ENCODE measurements around the gene GRB7. TPM values are rescaled to one million over a fixed set of nuclear protein-coding genes. Genes with fewer than 3 reads are reported as not detected.

Gene GRB7
- total and polyA plus RNA-seq, 10 of the 15 experiments (the other 5 are each of a cell fraction or from before 2014, with no cell fraction given), result 0.05 to 0.34 (median 0.19) TPM; not detected in 4

GRCh38 chr17:39755554-39756379 lies 18.0 kb downstream of the GRB7 start (continued):
- TF ChIP-seq STAT1 (conservative IDR thresholded peaks at IDR 0.05) (no peak), ZSCAN29 (IDR thresholded peaks at IDR 0.05) (peak; percentile 64; the same call in 1 of the 2 replicates), SUZ12 (IDR thresholded peaks at IDR 0.05; ENCODE audit: unreplicated experiment) (no peak), CHD1 (IDR thresholded peaks at IDR 0.05; ENCODE audit: low read depth, low read length) (no peak), ZNF24 (IDR thresholded peaks at IDR 0.05) (no peak), SMARCA5 (IDR thresholded peaks at IDR 0.05) (no peak), PAX5 (IDR thresholded peaks at IDR 0.05; ENCODE audit: borderline replicate concordance, low read depth, low read length) (peak; percentile 91; the same call in 1 of the 2 replicates), GABPA (IDR thresholded peaks at IDR 0.05; ENCODE audit: low read depth) (no peak), HDAC6 (IDR thresholded peaks at IDR 0.05; ENCODE audit: unreplicated experiment) (no peak), SMAD5 (IDR thresholded peaks at IDR 0.05; ENCODE audit: low read depth) (no peak), ZBED1 (IDR thresholded peaks at IDR 0.05; ENCODE audit: borderline replicate concordance) (peak; percentile 67; the same call in 1 of the 2 replicates), FOXK2 (IDR thresholded peaks at IDR 0.05) (no peak), RB1 (IDR thresholded peaks at IDR 0.05; ENCODE audit: borderline replicate concordance) (no peak), SUPT20H (IDR thresholded peaks at IDR 0.05; ENCODE audit: borderline replicate concordance, control insufficient read depth, low read depth, low read length) (no peak), POU2F2 (IDR thresholded peaks at IDR 0.05; ENCODE audit: borderline replicate concordance, low read depth, low read length) (peak; percentile 96; the same call in 2 of the 3 replicates)
- TF ChIP-seq, protein P1, sequence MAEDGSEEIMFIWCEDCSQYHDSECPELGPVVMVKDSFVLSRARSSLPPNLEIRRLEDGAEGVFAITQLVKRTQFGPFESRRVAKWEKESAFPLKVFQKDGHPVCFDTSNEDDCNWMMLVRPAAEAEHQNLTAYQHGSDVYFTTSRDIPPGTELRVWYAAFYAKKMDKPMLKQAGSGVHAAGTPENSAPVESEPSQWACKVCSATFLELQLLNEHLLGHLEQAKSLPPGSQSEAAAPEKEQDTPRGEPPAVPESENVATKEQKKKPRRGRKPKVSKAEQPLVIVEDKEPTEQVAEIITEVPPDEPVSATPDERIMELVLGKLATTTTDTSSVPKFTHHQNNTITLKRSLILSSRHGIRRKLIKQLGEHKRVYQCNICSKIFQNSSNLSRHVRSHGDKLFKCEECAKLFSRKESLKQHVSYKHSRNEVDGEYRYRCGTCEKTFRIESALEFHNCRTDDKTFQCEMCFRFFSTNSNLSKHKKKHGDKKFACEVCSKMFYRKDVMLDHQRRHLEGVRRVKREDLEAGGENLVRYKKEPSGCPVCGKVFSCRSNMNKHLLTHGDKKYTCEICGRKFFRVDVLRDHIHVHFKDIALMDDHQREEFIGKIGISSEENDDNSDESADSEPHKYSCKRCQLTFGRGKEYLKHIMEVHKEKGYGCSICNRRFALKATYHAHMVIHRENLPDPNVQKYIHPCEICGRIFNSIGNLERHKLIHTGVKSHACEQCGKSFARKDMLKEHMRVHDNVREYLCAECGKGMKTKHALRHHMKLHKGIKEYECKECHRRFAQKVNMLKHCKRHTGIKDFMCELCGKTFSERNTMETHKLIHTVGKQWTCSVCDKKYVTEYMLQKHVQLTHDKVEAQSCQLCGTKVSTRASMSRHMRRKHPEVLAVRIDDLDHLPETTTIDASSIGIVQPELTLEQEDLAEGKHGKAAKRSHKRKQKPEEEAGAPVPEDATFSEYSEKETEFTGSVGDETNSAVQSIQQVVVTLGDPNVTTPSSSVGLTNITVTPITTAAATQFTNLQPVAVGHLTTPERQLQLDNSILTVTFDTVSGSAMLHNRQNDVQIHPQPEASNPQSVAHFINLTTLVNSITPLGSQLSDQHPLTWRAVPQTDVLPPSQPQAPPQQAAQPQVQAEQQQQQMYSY (CRISPR knock-in tag; IDR thresholded peaks at IDR 0.05), result no peak
- TF ChIP-seq, protein P2, sequence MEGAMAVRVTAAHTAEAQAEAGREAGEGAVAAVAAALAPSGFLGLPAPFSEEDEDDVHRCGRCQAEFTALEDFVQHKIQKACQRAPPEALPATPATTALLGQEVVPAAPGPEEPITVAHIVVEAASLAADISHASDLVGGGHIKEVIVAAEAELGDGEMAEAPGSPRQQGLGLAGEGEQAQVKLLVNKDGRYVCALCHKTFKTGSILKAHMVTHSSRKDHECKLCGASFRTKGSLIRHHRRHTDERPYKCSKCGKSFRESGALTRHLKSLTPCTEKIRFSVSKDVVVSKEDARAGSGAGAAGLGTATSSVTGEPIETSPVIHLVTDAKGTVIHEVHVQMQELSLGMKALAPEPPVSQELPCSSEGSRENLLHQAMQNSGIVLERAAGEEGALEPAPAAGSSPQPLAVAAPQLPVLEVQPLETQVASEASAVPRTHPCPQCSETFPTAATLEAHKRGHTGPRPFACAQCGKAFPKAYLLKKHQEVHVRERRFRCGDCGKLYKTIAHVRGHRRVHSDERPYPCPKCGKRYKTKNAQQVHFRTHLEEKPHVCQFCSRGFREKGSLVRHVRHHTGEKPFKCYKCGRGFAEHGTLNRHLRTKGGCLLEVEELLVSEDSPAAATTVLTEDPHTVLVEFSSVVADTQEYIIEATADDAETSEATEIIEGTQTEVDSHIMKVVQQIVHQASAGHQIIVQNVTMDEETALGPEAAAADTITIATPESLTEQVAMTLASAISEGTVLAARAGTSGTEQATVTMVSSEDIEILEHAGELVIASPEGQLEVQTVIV (IDR thresholded peaks at IDR 0.05; ENCODE audit: borderline replicate concordance, partially characterized antibody), result no peak
- TF ChIP-seq, protein P3, sequence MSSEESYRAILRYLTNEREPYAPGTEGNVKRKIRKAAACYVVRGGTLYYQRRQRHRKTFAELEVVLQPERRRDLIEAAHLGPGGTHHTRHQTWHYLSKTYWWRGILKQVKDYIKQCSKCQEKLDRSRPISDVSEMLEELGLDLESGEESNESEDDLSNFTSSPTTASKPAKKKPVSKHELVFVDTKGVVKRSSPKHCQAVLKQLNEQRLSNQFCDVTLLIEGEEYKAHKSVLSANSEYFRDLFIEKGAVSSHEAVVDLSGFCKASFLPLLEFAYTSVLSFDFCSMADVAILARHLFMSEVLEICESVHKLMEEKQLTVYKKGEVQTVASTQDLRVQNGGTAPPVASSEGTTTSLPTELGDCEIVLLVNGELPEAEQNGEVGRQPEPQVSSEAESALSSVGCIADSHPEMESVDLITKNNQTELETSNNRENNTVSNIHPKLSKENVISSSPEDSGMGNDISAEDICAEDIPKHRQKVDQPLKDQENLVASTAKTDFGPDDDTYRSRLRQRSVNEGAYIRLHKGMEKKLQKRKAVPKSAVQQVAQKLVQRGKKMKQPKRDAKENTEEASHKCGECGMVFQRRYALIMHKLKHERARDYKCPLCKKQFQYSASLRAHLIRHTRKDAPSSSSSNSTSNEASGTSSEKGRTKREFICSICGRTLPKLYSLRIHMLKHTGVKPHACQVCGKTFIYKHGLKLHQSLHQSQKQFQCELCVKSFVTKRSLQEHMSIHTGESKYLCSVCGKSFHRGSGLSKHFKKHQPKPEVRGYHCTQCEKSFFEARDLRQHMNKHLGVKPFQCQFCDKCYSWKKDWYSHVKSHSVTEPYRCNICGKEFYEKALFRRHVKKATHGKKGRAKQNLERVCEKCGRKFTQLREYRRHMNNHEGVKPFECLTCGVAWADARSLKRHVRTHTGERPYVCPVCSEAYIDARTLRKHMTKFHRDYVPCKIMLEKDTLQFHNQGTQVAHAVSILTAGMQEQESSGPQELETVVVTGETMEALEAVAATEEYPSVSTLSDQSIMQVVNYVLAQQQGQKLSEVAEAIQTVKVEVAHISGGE (CRISPR knock-in tag; IDR thresholded peaks at IDR 0.05), result no peak
- TF ChIP-seq, protein P4, sequence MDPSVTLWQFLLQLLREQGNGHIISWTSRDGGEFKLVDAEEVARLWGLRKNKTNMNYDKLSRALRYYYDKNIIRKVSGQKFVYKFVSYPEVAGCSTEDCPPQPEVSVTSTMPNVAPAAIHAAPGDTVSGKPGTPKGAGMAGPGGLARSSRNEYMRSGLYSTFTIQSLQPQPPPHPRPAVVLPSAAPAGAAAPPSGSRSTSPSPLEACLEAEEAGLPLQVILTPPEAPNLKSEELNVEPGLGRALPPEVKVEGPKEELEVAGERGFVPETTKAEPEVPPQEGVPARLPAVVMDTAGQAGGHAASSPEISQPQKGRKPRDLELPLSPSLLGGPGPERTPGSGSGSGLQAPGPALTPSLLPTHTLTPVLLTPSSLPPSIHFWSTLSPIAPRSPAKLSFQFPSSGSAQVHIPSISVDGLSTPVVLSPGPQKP (IDR thresholded peaks at IDR 0.05; ENCODE audit: low read depth, low read length), result no peak
